IMR-90 (cell line): ENCODE results near the gene B4GALNT3. TPM values are rescaled to one million over a fixed set of nuclear protein-coding genes. Genes with fewer than 3 reads are reported as not detected.

Experiments
- ATAC-seq: fragments of 200-7000 bp; cut with Tn5 transposase; 2 replicates; pipeline ENCODE4 v1.9.1; 2020; ENCODE audit warnings: low read depth, mild to moderate bottlenecking, moderate library complexity
- BruUV-seq: library from RNA; stranded (reverse); fragments of 400-500 nt; replicated peaks from 2 replicates; lab custom pipeline; 2021; lab: Mats Ljungman, UMichigan
- CTCF ChIA-PET: fragments of 300-600 bp; formaldehyde crosslinking; extraction: SDS; loops from one replicate; lab custom pipeline; 2021; ENCODE audit warnings: antibody characterized with exemption; lab: Yijun Ruan, JAX
- POLR2A ChIA-PET: fragments of 300-600 bp; sonication (Branson Sonifier 250); formaldehyde crosslinking; loops from one replicate; lab custom pipeline; 2022; ENCODE audit warnings: antibody characterized with exemption; ENCODE audit not compliant: unreplicated experiment; lab: Charles Lee
- DNase-seq: peaks from one replicate; pipeline ENCODE4 v3.0.0; 2013
- H2AFZ ChIP-seq: replicated peaks from 2 replicates; pipeline ENCODE3; 2013; ENCODE audit warnings: low read length, mild to moderate bottlenecking; ENCODE audit not compliant: poor library complexity
- H2AK5ac ChIP-seq: 2 replicates; pipeline ENCODE4 v1.6.1; 2013; ENCODE audit warnings: low read depth, low read length, inconsistent platforms
- H2AK9ac ChIP-seq: replicated peaks from 2 replicates; pipeline ENCODE3; 2013; ENCODE audit warnings: mild to moderate bottlenecking, low read depth, low read length, moderate library complexity; ENCODE audit not compliant: poor library complexity
- H2BK120ac ChIP-seq: 2 replicates; pipeline ENCODE4 v1.6.1; 2013; ENCODE audit warnings: low read depth, low read length, inconsistent platforms
- H2BK15ac ChIP-seq: 3 replicates; pipeline ENCODE4 v1.6.1; 2013; ENCODE audit warnings: low read depth, low read length, inconsistent platforms
- H2BK20ac ChIP-seq: 2 replicates; pipeline ENCODE4 v1.6.1; 2013; ENCODE audit warnings: low read depth, mild to moderate bottlenecking, inconsistent platforms, low read length, moderate library complexity
- H2BK5ac ChIP-seq: 2 replicates; pipeline ENCODE4 v1.6.1; 2013; ENCODE audit warnings: mild to moderate bottlenecking, low read depth, low read length, inconsistent platforms; ENCODE audit not compliant: poor library complexity, severe bottlenecking
- H3K14ac ChIP-seq: replicated peaks from 2 replicates; pipeline ENCODE4 v1.6.1; 2013; ENCODE audit warnings: low read depth, low read length, inconsistent platforms
- H3K18ac ChIP-seq: 2 replicates; pipeline ENCODE4 v1.6.1; 2013; ENCODE audit warnings: low read depth, low read length, control low read depth
- H3K23ac ChIP-seq: 2 replicates; pipeline ENCODE4 v1.6.1; 2013; ENCODE audit warnings: low read depth, low read length, inconsistent platforms
- H3K27ac ChIP-seq: 2 replicates; pipeline ENCODE4 v1.5.1; 2013; ENCODE audit warnings: mild to moderate bottlenecking, control low read depth, low read length; ENCODE audit not compliant: insufficient read depth
- H3K27me3 ChIP-seq: 2 replicates; pipeline ENCODE4 v1.6.1; 2013; ENCODE audit warnings: low read length; ENCODE audit not compliant: control insufficient read depth, insufficient read depth
- H3K36me3 ChIP-seq: 2 replicates; pipeline ENCODE4 v1.6.1; 2013; ENCODE audit warnings: low read length, mixed read lengths; ENCODE audit not compliant: control insufficient read depth, insufficient read depth
- H3K4ac ChIP-seq: 2 replicates; pipeline ENCODE4 v1.6.1; 2013; ENCODE audit warnings: low read depth, low read length, inconsistent platforms
- H3K4me1 ChIP-seq: 2 replicates; pipeline ENCODE4 v1.6.1; 2013; ENCODE audit warnings: low read length, mixed read lengths; ENCODE audit not compliant: control insufficient read depth, insufficient read depth
- H3K4me2 ChIP-seq: 2 replicates; pipeline ENCODE4 v1.6.1; 2013; ENCODE audit warnings: low read depth, mild to moderate bottlenecking, control low read depth, low read length, moderate library complexity
- H3K4me3 ChIP-seq: 2 replicates; pipeline ENCODE4 v1.5.1; 2013; ENCODE audit warnings: low read depth, mild to moderate bottlenecking, control low read depth, low read length, moderate library complexity; ENCODE audit not compliant: insufficient read depth
- H3K56ac ChIP-seq: 2 replicates; pipeline ENCODE4 v1.6.1; 2013; ENCODE audit warnings: low read length, inconsistent platforms; ENCODE audit not compliant: insufficient read depth; ENCODE audit errors: extremely low read depth
- H3K79me1 ChIP-seq, 2 experiments: 2 replicates each; pipeline ENCODE4 v1.6.1; 2013; ENCODE audit warnings: low read length in 2 of 2, inconsistent platforms in 1 of 2, low read depth in 1 of 2
- H3K9ac ChIP-seq: 2 replicates; pipeline ENCODE4 v1.6.1; 2013; ENCODE audit warnings: low read depth, low read length, control low read depth
- H3K9me1 ChIP-seq: 2 replicates; pipeline ENCODE4 v1.6.1; 2013; ENCODE audit warnings: low read length, inconsistent platforms; ENCODE audit not compliant: insufficient read depth
- H3K9me3 ChIP-seq: 2 replicates; pipeline ENCODE4 v1.6.1; 2013; ENCODE audit warnings: low read length; ENCODE audit not compliant: control insufficient read depth, insufficient read depth
- H4K20me1 ChIP-seq: 2 replicates; pipeline ENCODE4 v1.6.1; 2013; ENCODE audit warnings: low read length, inconsistent platforms; ENCODE audit not compliant: insufficient read depth
- H4K5ac ChIP-seq: 2 replicates; pipeline ENCODE4 v1.6.1; 2013; ENCODE audit warnings: mild to moderate bottlenecking, low read depth, low read length, control low read depth
- H4K8ac ChIP-seq, 2 experiments: 2 replicates each; pipeline ENCODE4 v1.6.1; 2013; ENCODE audit warnings: low read depth in 2 of 2, low read length in 2 of 2, control low read depth in 1 of 2, inconsistent platforms in 1 of 2
- H4K91ac ChIP-seq: 2 replicates; pipeline ENCODE4 v1.6.1; 2013; ENCODE audit warnings: low read depth, low read length, inconsistent platforms; ENCODE audit not compliant: insufficient read depth
- BHLHE40 ChIP-seq: fragments of 150-350 bp; IDR thresholded peaks from 2 replicates; pipeline ENCODE4 v1.6.1; 2016; ENCODE audit warnings: mild to moderate bottlenecking, low read depth, low read length
- CEBPB ChIP-seq: IDR thresholded peaks from 2 replicates; pipeline ENCODE4 v1.6.1; 2012; ENCODE audit warnings: low read depth, low read length, improper control_type of control experiment
- CHD1 ChIP-seq: IDR thresholded peaks from 2 replicates; pipeline ENCODE4 v1.6.1; 2012; ENCODE audit warnings: low read depth, low read length, improper control_type of control experiment
- CTCF ChIP-seq: conservative IDR thresholded peaks from 2 replicates; pipeline ENCODE4 v1.5.1; 2012; ENCODE audit warnings: mild to moderate bottlenecking, low read depth, low read length, improper control_type of control experiment
- FOS ChIP-seq: fragments of 150-350 bp; IDR thresholded peaks from 2 replicates; pipeline ENCODE4 v1.6.1; 2016; ENCODE audit warnings: low read depth, low read length
- MAFK ChIP-seq: IDR thresholded peaks from 2 replicates; pipeline ENCODE4 v1.6.1; 2012; ENCODE audit warnings: low read depth, low read length, improper control_type of control experiment
- MAZ ChIP-seq: IDR thresholded peaks from 2 replicates; pipeline ENCODE4 v1.6.1; 2012; ENCODE audit warnings: low read depth, mild to moderate bottlenecking, low read length, improper control_type of control experiment, moderate library complexity, borderline replicate concordance
- MXI1 ChIP-seq: IDR thresholded peaks from 2 replicates; pipeline ENCODE4 v1.6.1; 2012; ENCODE audit warnings: low read depth, mild to moderate bottlenecking, low read length, moderate library complexity, borderline replicate concordance
- NFE2L2 ChIP-seq: fragments of 150-350 bp; IDR thresholded peaks from 2 replicates; pipeline ENCODE4 v1.6.1; 2016; ENCODE audit warnings: low read depth, mild to moderate bottlenecking, low read length
- POLR2A ChIP-seq: IDR thresholded peaks from 2 replicates; pipeline ENCODE4 v1.6.1; 2012; ENCODE audit warnings: mild to moderate bottlenecking, low read depth, low read length
- RAD21 ChIP-seq: IDR thresholded peaks from 2 replicates; pipeline ENCODE4 v1.6.1; 2012; ENCODE audit warnings: low read length, improper control_type of control experiment
- RCOR1 ChIP-seq: IDR thresholded peaks from 2 replicates; pipeline ENCODE4 v1.6.1; 2012; ENCODE audit warnings: mild to moderate bottlenecking, low read length, improper control_type of control experiment; ENCODE audit not compliant: insufficient replicate concordance
- RFX5 ChIP-seq: IDR thresholded peaks from 2 replicates; pipeline ENCODE4 v1.8.0; 2012; ENCODE audit warnings: low read depth, mild to moderate bottlenecking, low read length, moderate library complexity
- SMC3 ChIP-seq: fragments of 150-350 bp; IDR thresholded peaks from 2 replicates; pipeline ENCODE4 v1.6.1; 2016; ENCODE audit warnings: low read depth, mild to moderate bottlenecking, antibody characterized with exemption, low read length, moderate library complexity
- USF2 ChIP-seq: fragments of 150-350 bp; IDR thresholded peaks from 2 replicates; pipeline ENCODE4 v1.6.1; 2017; ENCODE audit warnings: mild to moderate bottlenecking, antibody characterized with exemption, low read length, low read depth
- WGBS, 2 experiments: methylation state at CpG; one replicate each; pipeline versions ENCODE4 v1.1.5 to v1.1.7; 2013; ENCODE audit warnings: missing lambda C conversion rate in 2 of 2; ENCODE audit not compliant: insufficient read length in 1 of 2; ENCODE audit errors: extremely low coverage in 2 of 2; 5-methylcytosine and 5-hydroxymethylcytosine counted together
- dilution Hi-C: fragments of 300-500 bp; cut with HindIII; formaldehyde crosslinking; loops from one replicate; pipeline ENCODE4 v1.14.3; 2018; ENCODE audit warnings: low sequenced_read_pairs; ENCODE audit not compliant: unreplicated experiment
- in situ Hi-C: fragments of 300-500 bp; cut with MboI; formaldehyde crosslinking; loops from 3 replicates; pipeline ENCODE4 v1.14.3; 2019; ENCODE audit warnings: low sequenced_read_pairs, inconsistent platforms, mixed read lengths
- intact Hi-C: fragments of 100-400 bp; cut with micrococcal nuclease; formaldehyde crosslinking; loops from 2 replicates; pipeline ENCODE4 v1.10.0; 2022
- polyA plus RNA-seq, 3 experiments: library from polyadenylated mRNA; depleted of rRNA; stranded (reverse); fragments of >200 nt; gene quantifications; 2 replicates each; pipeline ENCODE4 v1.2.3, GENCODE V29; 2012; ENCODE audit warnings: low replicate concordance in 1 of 3
- total RNA-seq: library from RNA; depleted of rRNA; stranded (reverse); fragments of >200 nt; gene quantifications from 2 replicates; pipeline ENCODE4 v1.2.3, GENCODE V29; 2012
- TF ChIP-seq, protein P1 (sequence below): fragments of 150-350 bp; IDR thresholded peaks from 2 replicates; pipeline ENCODE4 v1.6.1; 2016; ENCODE audit warnings: low read depth, mild to moderate bottlenecking, low read length, moderate library complexity, borderline replicate concordance

The B4GALNT3 gene
- total and polyA plus RNA-seq, 2 of the 4 experiments (the other 2 are of a cell fraction), result not detected

GRCh38 chr12:422526-422925 lies 37.2 kb upstream of the B4GALNT3 start:
- intact Hi-C loops, result no loop called here

More at GRCh38 chr12:422526-422925, 37.2 kb upstream of the B4GALNT3 start:
- Histone ChIP-seq H2BK20ac (no peak overlapping the region), H3K4ac (no peak overlapping the region), H4K20me1 (no peaks in the 10 kb centered on the region), H3K9me1 (0 out of 2 replicates have a peak, but pooled peaks cover 6% of the 10 kb centered on the region), H3K4me1 (no peaks in the 10 kb centered on the region), H3K23ac (no peak overlapping the region), H3K9ac (no peak overlapping the region), H3K14ac (no peak overlapping the region), H2BK120ac (no peak overlapping the region), H2AFZ (no peak overlapping the region), H3K9me3 (no peaks in the 10 kb centered on the region), H2AK9ac (no peak overlapping the region), H3K4me2 (no peak overlapping the region), H4K8ac (no peak overlapping the region), H3K27ac (no peak overlapping the region), H3K4me3 (no peak overlapping the region), H4K5ac (no peak overlapping the region), H3K27me3 (no peaks in the 10 kb centered on the region), H2BK5ac (no peak overlapping the region), H2AK5ac (no peak overlapping the region), H2BK15ac (no peak overlapping the region), H3K56ac (no peak overlapping the region), H3K18ac (no peak overlapping the region), H3K36me3 (peaks cover 22% of the 10 kb centered on the region), H3K79me1 (peaks cover 0 to 3% of the 10 kb centered on the region in 2 experiments; a peak in 1 of 4 replicates), H4K91ac (no peak overlapping the region)
- no CpG with 5 or more reads among the region's 3 CpGs for WGBS, 2 experiments
- no peak for TF ChIP-seq RCOR1
- no peak for TF ChIP-seq FOS
- TF ChIP-seq CTCF, result no peak
- no peak for TF ChIP-seq CEBPB
- no peak for TF ChIP-seq RFX5
- no peak for TF ChIP-seq MAZ
- no peak for TF ChIP-seq MXI1
- TF ChIP-seq CHD1, result no peak
- TF ChIP-seq RAD21, result no peak
- no peak for TF ChIP-seq SMC3
- TF ChIP-seq NFE2L2, result no peak
- no peak for TF ChIP-seq MAFK
- no peak for TF ChIP-seq POLR2A
- no peak for TF ChIP-seq BHLHE40
- no peak for TF ChIP-seq USF2
- TF ChIP-seq, protein P1, sequence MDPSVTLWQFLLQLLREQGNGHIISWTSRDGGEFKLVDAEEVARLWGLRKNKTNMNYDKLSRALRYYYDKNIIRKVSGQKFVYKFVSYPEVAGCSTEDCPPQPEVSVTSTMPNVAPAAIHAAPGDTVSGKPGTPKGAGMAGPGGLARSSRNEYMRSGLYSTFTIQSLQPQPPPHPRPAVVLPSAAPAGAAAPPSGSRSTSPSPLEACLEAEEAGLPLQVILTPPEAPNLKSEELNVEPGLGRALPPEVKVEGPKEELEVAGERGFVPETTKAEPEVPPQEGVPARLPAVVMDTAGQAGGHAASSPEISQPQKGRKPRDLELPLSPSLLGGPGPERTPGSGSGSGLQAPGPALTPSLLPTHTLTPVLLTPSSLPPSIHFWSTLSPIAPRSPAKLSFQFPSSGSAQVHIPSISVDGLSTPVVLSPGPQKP, result no peak
- ChIA-PET CTCF (interaction anchor here (0.5 kb wide), 1 partner anchor 430 kb away, joined by 3 read pairs; no protein-coding TSS in a partner anchor), POLR2A (interaction anchor here (0.7 kb wide), 1 partner anchor 346 kb away, joined by 4 read pairs; no protein-coding TSS in a partner anchor)
- no TSS peak for BruUV-seq
- in situ Hi-C loops (no loop called here), dilution Hi-C loops (no loop called here)
- DNase-seq, result no peak
- ATAC-seq, result no peak
